HCT116 (cell line): ENCODE data around the gene SLC4A2.

Source experiments
- EZH2 ChIP-seq: fragments of 200-600 bp; sonication (generic); IDR thresholded peaks from 2 replicates; pipeline ENCODE4 v1.6.1; 2017; ENCODE audit warnings: antibody characterized with exemption, mixed run types
- TF ChIP-seq, protein P1 (sequence below), 3 experiments: fragments of 200-600 bp in 1 of 3; sonication (generic) in 1 of 3; IDR thresholded peaks in 2 of 3; conservative IDR thresholded peaks in 1 of 3; 2 replicates each; pipeline ENCODE4 v1.5.1; 2012 to 2017; ENCODE audit warnings: low read depth in 2 of 3, low read length in 2 of 3, antibody characterized with exemption in 1 of 3, borderline replicate concordance in 1 of 3, control low read depth in 1 of 3, mild to moderate bottlenecking in 1 of 3, mixed read lengths in 1 of 3, mixed run types in 1 of 3, moderate library complexity in 1 of 3; ENCODE audit not compliant: insufficient read depth in 1 of 3

DNA sequence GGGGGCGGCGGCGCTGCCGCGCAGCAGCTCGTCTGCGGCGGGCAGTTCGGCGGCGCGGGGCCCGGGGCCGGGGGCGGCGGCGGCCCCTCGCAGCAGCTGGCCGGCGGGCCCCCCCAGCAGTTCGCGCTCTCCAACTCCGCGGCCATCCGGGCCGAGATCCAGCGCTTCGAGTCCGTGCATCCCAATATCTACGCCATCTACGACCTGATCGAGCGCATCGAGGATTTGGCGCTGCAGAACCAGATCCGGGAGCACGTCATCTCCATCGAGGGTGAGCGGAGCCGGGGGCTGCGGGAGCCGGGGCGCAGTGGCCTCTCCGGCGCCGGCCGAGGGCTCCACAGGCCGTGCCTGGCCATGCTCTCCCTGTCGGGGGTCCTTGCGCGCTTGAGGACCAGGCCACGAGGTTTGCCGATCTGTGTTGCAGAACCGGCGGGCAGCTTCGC is 27.4 kb downstream of the SLC4A2 start:
- TF ChIP-seq EZH2: no peak
- TF ChIP-seq, protein P1, sequence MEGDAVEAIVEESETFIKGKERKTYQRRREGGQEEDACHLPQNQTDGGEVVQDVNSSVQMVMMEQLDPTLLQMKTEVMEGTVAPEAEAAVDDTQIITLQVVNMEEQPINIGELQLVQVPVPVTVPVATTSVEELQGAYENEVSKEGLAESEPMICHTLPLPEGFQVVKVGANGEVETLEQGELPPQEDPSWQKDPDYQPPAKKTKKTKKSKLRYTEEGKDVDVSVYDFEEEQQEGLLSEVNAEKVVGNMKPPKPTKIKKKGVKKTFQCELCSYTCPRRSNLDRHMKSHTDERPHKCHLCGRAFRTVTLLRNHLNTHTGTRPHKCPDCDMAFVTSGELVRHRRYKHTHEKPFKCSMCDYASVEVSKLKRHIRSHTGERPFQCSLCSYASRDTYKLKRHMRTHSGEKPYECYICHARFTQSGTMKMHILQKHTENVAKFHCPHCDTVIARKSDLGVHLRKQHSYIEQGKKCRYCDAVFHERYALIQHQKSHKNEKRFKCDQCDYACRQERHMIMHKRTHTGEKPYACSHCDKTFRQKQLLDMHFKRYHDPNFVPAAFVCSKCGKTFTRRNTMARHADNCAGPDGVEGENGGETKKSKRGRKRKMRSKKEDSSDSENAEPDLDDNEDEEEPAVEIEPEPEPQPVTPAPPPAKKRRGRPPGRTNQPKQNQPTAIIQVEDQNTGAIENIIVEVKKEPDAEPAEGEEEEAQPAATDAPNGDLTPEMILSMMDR (IDR thresholded peaks at IDR 0.05 in 2 of 3, conservative IDR thresholded peaks at IDR 0.05 in 1 of 3; ENCODE audit: borderline replicate concordance in 1 of 3, insufficient read depth in 1 of 3, low read depth in 2 of 3, low read length in 2 of 3): no peak
